GM23248 (cell line): Measurements from ENCODE around the gene FER.

Source experiments
- EZH2 ChIP-seq: fragments of 200-600 bp; sonication (generic); IDR thresholded peaks from 2 replicates; pipeline ENCODE4 v1.6.1; 2018; ENCODE audit warnings: antibody characterized with exemption, mild to moderate bottlenecking; ENCODE audit not compliant: insufficient read depth, poor library complexity, severe bottlenecking
- EZH2phosphoT487 ChIP-seq: fragments of 200-600 bp; sonication (generic); IDR thresholded peaks from 2 replicates; pipeline ENCODE4 v1.6.1; 2018; ENCODE audit warnings: antibody characterized with exemption, moderate library complexity, mild to moderate bottlenecking, low read depth; ENCODE audit not compliant: insufficient read depth

- TF ChIP-seq EZH2phosphoT487 (no peak), EZH2 (no peak)
Measured at GRCh38 chr5:109029847-109030246, 282.1 kb downstream of the FER start.
